ENCODE results near the gene FAM83G. TPM values are rescaled to one million over a fixed set of nuclear protein-coding genes. Genes with fewer than 3 reads are reported as not detected.

The FAM83G gene
- total RNA-seq, 2 experiments from 2014 or later: 2.9 to 3.0 TPM

DNA sequence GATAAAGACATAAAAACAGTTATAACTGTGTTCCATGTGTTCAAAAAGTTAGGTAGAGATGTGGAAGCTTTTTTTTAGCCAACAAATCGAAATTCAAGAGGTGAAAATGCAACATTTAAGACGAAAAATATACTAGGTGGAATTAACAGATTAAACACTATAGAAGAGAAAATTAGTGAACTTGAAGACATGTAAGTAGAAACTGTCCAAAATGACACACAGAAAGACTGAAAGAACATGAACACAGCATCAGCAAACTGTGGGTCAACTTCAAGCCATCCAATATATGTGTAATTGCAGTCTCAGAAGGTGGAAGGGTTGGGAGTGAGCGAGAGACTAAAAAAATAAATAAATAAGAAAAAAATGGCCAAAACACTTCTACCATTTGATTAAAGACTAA lies 9.3 kb downstream of the FAM83G start:
- Histone ChIP-seq H3K4me1 (ENCODE audit: insufficient read depth, low read length) (peaks cover 45% of the 10 kb centered on the region), H3K9me3 (ENCODE audit: control insufficient read depth in 1 of 2, insufficient read depth in 1 of 2, low read length in 2 of 2) (peaks cover 0 to 13% of the 10 kb centered on the region in 2 experiments), H3K4me3 (ENCODE audit: low read length) (no peak overlapping the region), H3K36me3 (ENCODE audit: insufficient read depth, low read length) (peaks cover 3% of the 10 kb centered on the region), H3K27ac (ENCODE audit: low read depth in 1 of 2, low read length in 2 of 2) (no peak overlapping the region), H3K27me3 (ENCODE audit: control insufficient read depth in 1 of 2, insufficient read depth in 2 of 2, low read length in 2 of 2) (no peaks in the 10 kb centered on the region)
- CTCF ChIA-PET: no interaction called here
- Mint-ChIP-seq H3K27ac (no peak overlapping the region), H3K4me3 (no peak overlapping the region), H3K9me3 (peaks cover 2% of the 10 kb centered on the region), H3K4me1 (ENCODE audit: low read depth) (peaks cover 20% of the 10 kb centered on the region), H3K36me3 (ENCODE audit: low read depth) (peaks cover 14% of the 10 kb centered on the region), H3K27me3 (no peaks in the 10 kb centered on the region)
- TF ChIP-seq, protein P1, sequence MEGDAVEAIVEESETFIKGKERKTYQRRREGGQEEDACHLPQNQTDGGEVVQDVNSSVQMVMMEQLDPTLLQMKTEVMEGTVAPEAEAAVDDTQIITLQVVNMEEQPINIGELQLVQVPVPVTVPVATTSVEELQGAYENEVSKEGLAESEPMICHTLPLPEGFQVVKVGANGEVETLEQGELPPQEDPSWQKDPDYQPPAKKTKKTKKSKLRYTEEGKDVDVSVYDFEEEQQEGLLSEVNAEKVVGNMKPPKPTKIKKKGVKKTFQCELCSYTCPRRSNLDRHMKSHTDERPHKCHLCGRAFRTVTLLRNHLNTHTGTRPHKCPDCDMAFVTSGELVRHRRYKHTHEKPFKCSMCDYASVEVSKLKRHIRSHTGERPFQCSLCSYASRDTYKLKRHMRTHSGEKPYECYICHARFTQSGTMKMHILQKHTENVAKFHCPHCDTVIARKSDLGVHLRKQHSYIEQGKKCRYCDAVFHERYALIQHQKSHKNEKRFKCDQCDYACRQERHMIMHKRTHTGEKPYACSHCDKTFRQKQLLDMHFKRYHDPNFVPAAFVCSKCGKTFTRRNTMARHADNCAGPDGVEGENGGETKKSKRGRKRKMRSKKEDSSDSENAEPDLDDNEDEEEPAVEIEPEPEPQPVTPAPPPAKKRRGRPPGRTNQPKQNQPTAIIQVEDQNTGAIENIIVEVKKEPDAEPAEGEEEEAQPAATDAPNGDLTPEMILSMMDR (IDR thresholded peaks at IDR 0.05): no peak
- ATAC-seq (ENCODE audit: poor library complexity): no peak
- POLR2A ChIA-PET: interaction anchor here (1.4 kb wide), 1 partner anchor 8 kb away, joined by 4 read pairs; no protein-coding TSS in a partner anchor
- intact Hi-C loops (cut with DNase I, micrococcal nuclease): no loop called here
- no peak for DNase-seq

DNA sequence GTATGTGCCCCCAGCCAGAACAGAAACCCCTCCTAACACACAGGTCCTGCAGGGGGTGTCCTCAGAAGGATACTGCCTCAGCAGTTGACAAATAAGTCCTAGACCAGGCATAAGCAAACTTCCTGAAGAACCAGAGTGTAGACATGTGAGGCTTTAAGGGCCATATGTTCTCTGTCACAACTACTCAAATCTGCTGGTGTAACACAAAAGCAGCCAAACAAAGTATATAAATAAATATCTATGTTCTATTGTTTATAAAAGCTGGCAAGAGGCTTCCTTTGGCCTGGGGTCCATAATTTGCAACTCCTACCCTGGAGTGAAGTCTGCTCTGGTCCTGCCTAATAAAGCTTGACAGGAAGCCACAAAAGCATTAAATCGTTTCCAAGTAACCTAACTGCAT lies 9.9 kb downstream of the FAM83G start:
- H3K4me1 ChIP-seq (ENCODE audit: insufficient read depth, low read length): peaks cover 40% of the 10 kb centered on the region
- peaks cover 20% of the 10 kb centered on the region for H3K4me1 Mint-ChIP-seq (ENCODE audit: low read depth)
- no peaks in the 10 kb centered on the region for H3K27me3 ChIP-seq (ENCODE audit: control insufficient read depth in 1 of 2, insufficient read depth in 2 of 2, low read length in 2 of 2)
- ChIA-PET CTCF (no interaction called here), POLR2A (interaction anchor here (1.4 kb wide), 1 partner anchor 9 kb away, joined by 4 read pairs; no protein-coding TSS in a partner anchor)
- DNase-seq: no peak
- peaks cover 0 to 13% of the 10 kb centered on the region in 2 experiments for H3K9me3 ChIP-seq (ENCODE audit: control insufficient read depth in 1 of 2, insufficient read depth in 1 of 2, low read length in 2 of 2)
- ATAC-seq (ENCODE audit: poor library complexity): no peak
- peaks cover 14% of the 10 kb centered on the region for H3K36me3 Mint-ChIP-seq (ENCODE audit: low read depth)
- no peak overlapping the region for H3K4me3 ChIP-seq (ENCODE audit: low read length)
- H3K9me3 Mint-ChIP-seq: peaks cover 2% of the 10 kb centered on the region
- H3K4me3 Mint-ChIP-seq: no peak overlapping the region
- intact Hi-C loops (cut with DNase I, micrococcal nuclease): no loop called here
- TF ChIP-seq, protein P1 (IDR thresholded peaks at IDR 0.05): no peak
- H3K36me3 ChIP-seq (ENCODE audit: insufficient read depth, low read length): peaks cover 2% of the 10 kb centered on the region
- H3K27ac Mint-ChIP-seq: no peak overlapping the region
- H3K27ac ChIP-seq (ENCODE audit: low read depth in 1 of 2, low read length in 2 of 2): no peak overlapping the region
- no peaks in the 10 kb centered on the region for H3K27me3 Mint-ChIP-seq

DNA sequence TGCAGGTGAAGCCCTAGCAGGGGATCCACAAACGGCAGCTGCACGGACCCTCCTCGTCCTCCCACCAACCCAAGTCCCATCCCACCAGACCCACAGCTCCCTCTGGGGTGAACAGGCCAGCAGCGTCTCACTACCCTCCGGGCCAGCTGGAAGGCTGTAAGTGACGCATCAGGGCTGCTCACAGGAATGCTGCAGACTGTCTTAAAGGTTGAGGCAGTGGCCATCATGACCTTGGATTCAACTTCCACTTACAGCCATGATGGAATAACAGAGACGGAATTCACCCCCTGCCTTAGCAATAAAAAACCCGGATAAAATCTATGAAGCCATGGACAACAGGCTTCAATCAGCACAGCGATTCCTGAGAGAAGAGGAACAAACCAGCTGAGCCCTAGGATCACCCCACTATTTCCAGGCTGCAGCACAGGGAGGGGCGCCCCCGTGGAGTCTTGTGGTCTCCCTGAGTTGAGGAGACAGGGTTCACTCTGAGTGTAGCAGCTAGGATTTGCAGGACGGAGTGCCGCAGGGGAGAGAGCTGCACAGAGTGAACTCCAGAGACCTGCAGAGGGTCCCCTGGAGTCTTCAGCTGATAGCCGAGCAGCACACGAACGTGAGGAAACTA lies 10.5 kb downstream of the FAM83G start:
- no peak for ATAC-seq (ENCODE audit: poor library complexity)
- Mint-ChIP-seq H3K36me3 (ENCODE audit: low read depth) (peaks cover 14% of the 10 kb centered on the region), H3K4me1 (ENCODE audit: low read depth) (peaks cover 20% of the 10 kb centered on the region), H3K4me3 (no peak overlapping the region), H3K27me3 (no peaks in the 10 kb centered on the region), H3K9me3 (peaks cover 2% of the 10 kb centered on the region), H3K27ac (no peak overlapping the region)
- ChIA-PET POLR2A (interaction anchor here (1.4 kb wide), 1 partner anchor 10 kb away, joined by 4 read pairs; no protein-coding TSS in a partner anchor), CTCF (no interaction called here)
- TF ChIP-seq, protein P1 (IDR thresholded peaks at IDR 0.05): no peak
- Histone ChIP-seq H3K36me3 (ENCODE audit: insufficient read depth, low read length) (peaks cover 2% of the 10 kb centered on the region), H3K4me1 (ENCODE audit: insufficient read depth, low read length) (peaks cover 40% of the 10 kb centered on the region), H3K27ac (ENCODE audit: low read depth in 1 of 2, low read length in 2 of 2) (no peak overlapping the region), H3K27me3 (ENCODE audit: control insufficient read depth in 1 of 2, insufficient read depth in 2 of 2, low read length in 2 of 2) (no peaks in the 10 kb centered on the region), H3K4me3 (ENCODE audit: low read length) (no peak overlapping the region), H3K9me3 (ENCODE audit: control insufficient read depth in 1 of 2, insufficient read depth in 1 of 2, low read length in 2 of 2) (peaks cover 0 to 13% of the 10 kb centered on the region in 2 experiments)
- no peak for DNase-seq
- intact Hi-C loops (cut with DNase I, micrococcal nuclease): no loop called here
